Loucy (cell line): ENCODE measurements around the gene ETNPPL.

Source experiments
- H2AFZ ChIP-seq: fragments of 200-600 bp; sonication (generic); 2 replicates; pipeline ENCODE4 v1.6.0; 2016; ENCODE audit warnings: antibody characterized with exemption, mild to moderate bottlenecking, low read length, moderate library complexity
- H3F3A ChIP-seq: fragments of 200-600 bp; 2 replicates; pipeline ENCODE4 v1.6.0; 2016; ENCODE audit warnings: antibody characterized with exemption, low read depth, mild to moderate bottlenecking
- H3K27me3 ChIP-seq: fragments of 200-600 bp; sonication (generic); 2 replicates; pipeline ENCODE4 v1.6.1; 2014; ENCODE audit warnings: low read length, mild to moderate bottlenecking; ENCODE audit not compliant: insufficient read depth, poor library complexity, severe bottlenecking
- H3K36me3 ChIP-seq: fragments of 200-600 bp; sonication (generic); 2 replicates; pipeline ENCODE4 v1.6.1; 2016; ENCODE audit warnings: low read length; ENCODE audit not compliant: insufficient read depth
- H3K4me1 ChIP-seq: fragments of 200-600 bp; sonication (generic); 2 replicates; pipeline ENCODE4 v1.5.1; 2014; ENCODE audit warnings: low read length, mild to moderate bottlenecking; ENCODE audit not compliant: insufficient read depth, poor library complexity, severe bottlenecking
- H3K4me2 ChIP-seq: fragments of 200-600 bp; sonication (generic); 2 replicates; pipeline ENCODE4 v1.6.0; 2014; ENCODE audit warnings: antibody characterized with exemption, low read length, low read depth, mild to moderate bottlenecking; ENCODE audit not compliant: poor library complexity, severe bottlenecking
- H3K4me3 ChIP-seq: fragments of 200-600 bp; sonication (generic); 2 replicates; pipeline ENCODE4 v1.5.1; 2014; ENCODE audit warnings: low read length, mild to moderate bottlenecking, mixed read lengths; ENCODE audit not compliant: poor library complexity, severe bottlenecking
- H3K79me2 ChIP-seq: fragments of 200-600 bp; sonication (generic); 2 replicates; pipeline ENCODE4 v1.6.1; 2014; ENCODE audit warnings: low read length; ENCODE audit not compliant: insufficient read depth
- H3K9ac ChIP-seq: fragments of 200-600 bp; sonication (generic); 2 replicates; pipeline ENCODE4 v1.6.0; 2014; ENCODE audit warnings: mild to moderate bottlenecking, low read depth, low read length, moderate library complexity; ENCODE audit not compliant: poor library complexity, severe bottlenecking
- H3K9me2 ChIP-seq: fragments of 200-600 bp; sonication (generic); replicated peaks from 2 replicates; pipeline ENCODE4 v1.6.1; 2016; ENCODE audit warnings: low read depth, low read length, mixed read lengths
- H3K9me3 ChIP-seq: fragments of 200-600 bp; sonication (generic); 2 replicates; pipeline ENCODE4 v1.6.1; 2014; ENCODE audit warnings: mild to moderate bottlenecking, antibody characterized with exemption, low read length, low read depth; ENCODE audit not compliant: insufficient read depth
- H4K20me1 ChIP-seq: fragments of 200-600 bp; sonication (generic); 2 replicates; pipeline ENCODE4 v1.6.0; 2014; ENCODE audit warnings: antibody characterized with exemption, low read length, mild to moderate bottlenecking; ENCODE audit not compliant: insufficient read depth, poor library complexity, severe bottlenecking
- EZH2phosphoT487 ChIP-seq: fragments of 200-600 bp; IDR thresholded peaks from 2 replicates; pipeline ENCODE4 v1.6.1; 2018; ENCODE audit warnings: antibody characterized with exemption, mild to moderate bottlenecking, moderate library complexity, borderline replicate concordance
- TF ChIP-seq, protein P1 (sequence below): fragments of 200-600 bp; sonication (generic); conservative IDR thresholded peaks from 2 replicates; pipeline ENCODE4 v1.5.1; 2014; ENCODE audit warnings: mild to moderate bottlenecking, antibody characterized with exemption, low read length

Gene ETNPPL

DNA sequence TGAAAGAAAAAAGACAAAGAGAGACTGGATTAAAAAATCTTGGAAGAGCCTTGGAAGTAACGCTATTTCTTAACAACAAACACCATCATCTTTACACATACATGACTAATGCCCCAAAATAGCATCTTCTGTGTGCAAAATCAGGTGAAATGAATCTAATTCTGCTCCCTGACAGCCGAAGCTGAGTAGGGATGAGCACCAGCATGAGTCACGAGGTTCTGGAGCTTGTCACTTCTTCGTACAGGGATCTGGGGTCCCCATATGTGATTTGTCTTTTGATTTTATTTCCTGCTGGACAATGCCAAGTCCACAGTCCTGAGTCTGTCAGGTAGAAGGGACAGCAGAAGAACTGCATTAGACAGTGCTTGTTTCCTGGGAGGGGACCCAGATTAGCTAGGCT is 56.6 kb downstream of the ETNPPL start:
- Histone ChIP-seq H3F3A (no peaks in the 10 kb centered on the region), H3K4me3 (no peak overlapping the region), H3K27me3 (no peaks in the 10 kb centered on the region), H3K9ac (no peak overlapping the region), H3K9me2 (no peaks in the 10 kb centered on the region), H3K79me2 (no peaks in the 10 kb centered on the region), H3K36me3 (no peaks in the 10 kb centered on the region), H3K9me3 (no peaks in the 10 kb centered on the region), H3K4me1 (peaks cover 21% of the 10 kb centered on the region), H4K20me1 (no peaks in the 10 kb centered on the region), H3K4me2 (no peak overlapping the region), H2AFZ (no peak overlapping the region)
- TF ChIP-seq, protein P1, sequence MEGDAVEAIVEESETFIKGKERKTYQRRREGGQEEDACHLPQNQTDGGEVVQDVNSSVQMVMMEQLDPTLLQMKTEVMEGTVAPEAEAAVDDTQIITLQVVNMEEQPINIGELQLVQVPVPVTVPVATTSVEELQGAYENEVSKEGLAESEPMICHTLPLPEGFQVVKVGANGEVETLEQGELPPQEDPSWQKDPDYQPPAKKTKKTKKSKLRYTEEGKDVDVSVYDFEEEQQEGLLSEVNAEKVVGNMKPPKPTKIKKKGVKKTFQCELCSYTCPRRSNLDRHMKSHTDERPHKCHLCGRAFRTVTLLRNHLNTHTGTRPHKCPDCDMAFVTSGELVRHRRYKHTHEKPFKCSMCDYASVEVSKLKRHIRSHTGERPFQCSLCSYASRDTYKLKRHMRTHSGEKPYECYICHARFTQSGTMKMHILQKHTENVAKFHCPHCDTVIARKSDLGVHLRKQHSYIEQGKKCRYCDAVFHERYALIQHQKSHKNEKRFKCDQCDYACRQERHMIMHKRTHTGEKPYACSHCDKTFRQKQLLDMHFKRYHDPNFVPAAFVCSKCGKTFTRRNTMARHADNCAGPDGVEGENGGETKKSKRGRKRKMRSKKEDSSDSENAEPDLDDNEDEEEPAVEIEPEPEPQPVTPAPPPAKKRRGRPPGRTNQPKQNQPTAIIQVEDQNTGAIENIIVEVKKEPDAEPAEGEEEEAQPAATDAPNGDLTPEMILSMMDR: no peak
- no peak for TF ChIP-seq EZH2phosphoT487

DNA sequence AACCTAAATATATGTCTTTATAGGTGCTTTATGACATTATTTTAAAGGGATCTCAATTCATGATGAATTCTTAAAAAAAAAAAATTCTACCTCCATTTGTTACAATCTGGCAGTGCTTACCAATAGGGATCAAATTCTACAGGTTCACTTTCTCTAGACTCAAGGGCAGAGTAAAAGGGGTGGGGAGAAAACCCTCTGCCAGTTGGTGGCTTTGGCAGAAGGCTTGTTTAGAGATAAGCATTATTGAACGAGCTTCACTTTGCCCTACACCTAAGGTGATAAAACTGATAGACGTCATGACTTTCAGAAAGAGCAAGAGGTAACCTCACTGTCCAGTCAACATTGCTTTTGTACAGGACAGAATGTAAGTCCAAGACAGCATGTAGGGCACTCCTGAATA is 58.9 kb downstream of the ETNPPL start:
- Histone ChIP-seq H3K4me2 (no peak overlapping the region), H3F3A (0 out of 2 replicates have a peak, but pooled peaks cover 4% of the 10 kb centered on the region), H3K27me3 (no peaks in the 10 kb centered on the region), H3K4me1 (peaks cover 32% of the 10 kb centered on the region), H3K9me3 (no peaks in the 10 kb centered on the region), H3K4me3 (no peak overlapping the region), H4K20me1 (no peaks in the 10 kb centered on the region), H3K36me3 (no peaks in the 10 kb centered on the region), H3K9me2 (no peaks in the 10 kb centered on the region), H3K9ac (no peak overlapping the region), H3K79me2 (no peaks in the 10 kb centered on the region), H2AFZ (no peak overlapping the region)
- TF ChIP-seq, protein P1: no peak
- no peak for TF ChIP-seq EZH2phosphoT487

- Histone ChIP-seq H3K9me3 (no peaks in the 10 kb centered on the region), H4K20me1 (no peaks in the 10 kb centered on the region), H3K9ac (no peak overlapping the region), H3K4me2 (no peak overlapping the region), H3K4me3 (no peak overlapping the region), H3K9me2 (no peaks in the 10 kb centered on the region), H3K36me3 (no peaks in the 10 kb centered on the region), H3F3A (0 out of 2 replicates have a peak, but pooled peaks cover 4% of the 10 kb centered on the region), H3K79me2 (no peaks in the 10 kb centered on the region), H3K27me3 (no peaks in the 10 kb centered on the region), H3K4me1 (peaks cover 32% of the 10 kb centered on the region), H2AFZ (no peak overlapping the region)
- no peak for TF ChIP-seq EZH2phosphoT487
- TF ChIP-seq, protein P1: no peak
These were observed 59.5 kb downstream of the ETNPPL start for GRCh38 chr4:108703370-108703769.
